Epithelial cell of proximal tubule (primary cell): ENCODE results near the gene KRTAP5-8. TPM values are rescaled to one million over a fixed set of nuclear protein-coding genes. Genes with fewer than 3 reads are reported as not detected.
"Not testable (repeated sequence)": the region's sequence is repeated elsewhere in the genome, so short reads cannot be mapped to it uniquely, and the experiment has no call there.

ENCODE experiments used
- DNase-seq: peaks from one replicate; pipeline ENCODE4 v3.0.0-alpha.2; 2011; ENCODE audit warnings: low read depth
- H3K4me3 ChIP-seq: 2 replicates; pipeline ENCODE4 v1.5.1; 2011; ENCODE audit warnings: low read depth, mild to moderate bottlenecking, low read length
- CTCF ChIP-seq: conservative IDR thresholded peaks from 2 replicates; pipeline ENCODE4 v1.5.1; 2012; ENCODE audit warnings: low read depth, mild to moderate bottlenecking, low read length
- total RNA-seq: library from RNA; depleted of rRNA; stranded (reverse); fragments of >200 nt; gene quantifications from 2 replicates; pipeline ENCODE4 v1.2.3, GENCODE V29; 2015

The KRTAP5-8 gene
- total RNA-seq, 1 donor from 2014 or later, result not detected

- no peak for TF ChIP-seq CTCF
- DNase-seq, result no peak
- H3K4me3 ChIP-seq, result no peak overlapping the region
Measured at GRCh38 chr11:71527576-71528210, 10.1 kb upstream of the KRTAP5-8 start.

- DNase-seq, result no peak
- TF ChIP-seq CTCF, result no peak
- H3K4me3 ChIP-seq, result no peak overlapping the region
Measured at GRCh38 chr11:71530602-71531001, 7.2 kb upstream of the KRTAP5-8 start.

- no peak overlapping the region for H3K4me3 ChIP-seq
- DNase-seq, result no peak
- no peak for TF ChIP-seq CTCF
Measured at GRCh38 chr11:71532036-71532610, 5.7 kb upstream of the KRTAP5-8 start.

- H3K4me3 ChIP-seq, DNase-seq: not testable (repeated sequence)
Measured at GRCh38 chr11:71534711-71535608, 2.9 kb upstream of the KRTAP5-8 start.

GRCh38 chr11:71535825-71536224, 2.0 kb upstream of the KRTAP5-8 start:
- DNase-seq, result no peak
- no peak for TF ChIP-seq CTCF
- no peak overlapping the region for H3K4me3 ChIP-seq

- TF ChIP-seq CTCF, result no peak
- H3K4me3 ChIP-seq, result no peak overlapping the region
- DNase-seq, result no peak
Measured at GRCh38 chr11:71537537-71537936, 288 bp upstream of the KRTAP5-8 start.

- TF ChIP-seq CTCF, result no peak
- H3K4me3 ChIP-seq, result no peak overlapping the region
- no peak for DNase-seq
Measured at GRCh38 chr11:71538666-71538990, 803 bp downstream of the KRTAP5-8 start.
